ENCODE measurements around the gene ADAMTSL1.

Gene ADAMTSL1

DNA sequence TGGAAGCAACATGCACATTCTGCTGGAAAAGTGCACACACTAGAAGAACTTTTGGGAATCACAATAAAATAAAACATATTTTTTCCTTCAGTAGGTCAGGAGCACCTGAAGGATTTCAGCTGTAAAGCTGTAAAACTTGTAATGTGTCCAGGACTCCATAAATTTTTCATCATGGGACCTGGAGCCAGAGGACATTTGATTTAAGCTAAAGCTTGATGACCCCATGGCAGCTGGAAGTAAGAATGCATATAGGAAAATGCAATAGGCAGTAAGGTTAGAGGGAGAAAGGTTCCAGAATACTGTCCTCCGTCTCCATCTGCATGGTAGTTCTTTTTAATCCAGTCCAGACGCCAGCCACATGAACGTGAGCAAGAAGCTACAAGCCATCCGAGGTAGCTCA lies 166.0 kb downstream of the ADAMTSL1 start:
- DNase-seq (ENCODE audit: low read depth in 1 of 2, low spot score in 1 of 2): no peak

DNA sequence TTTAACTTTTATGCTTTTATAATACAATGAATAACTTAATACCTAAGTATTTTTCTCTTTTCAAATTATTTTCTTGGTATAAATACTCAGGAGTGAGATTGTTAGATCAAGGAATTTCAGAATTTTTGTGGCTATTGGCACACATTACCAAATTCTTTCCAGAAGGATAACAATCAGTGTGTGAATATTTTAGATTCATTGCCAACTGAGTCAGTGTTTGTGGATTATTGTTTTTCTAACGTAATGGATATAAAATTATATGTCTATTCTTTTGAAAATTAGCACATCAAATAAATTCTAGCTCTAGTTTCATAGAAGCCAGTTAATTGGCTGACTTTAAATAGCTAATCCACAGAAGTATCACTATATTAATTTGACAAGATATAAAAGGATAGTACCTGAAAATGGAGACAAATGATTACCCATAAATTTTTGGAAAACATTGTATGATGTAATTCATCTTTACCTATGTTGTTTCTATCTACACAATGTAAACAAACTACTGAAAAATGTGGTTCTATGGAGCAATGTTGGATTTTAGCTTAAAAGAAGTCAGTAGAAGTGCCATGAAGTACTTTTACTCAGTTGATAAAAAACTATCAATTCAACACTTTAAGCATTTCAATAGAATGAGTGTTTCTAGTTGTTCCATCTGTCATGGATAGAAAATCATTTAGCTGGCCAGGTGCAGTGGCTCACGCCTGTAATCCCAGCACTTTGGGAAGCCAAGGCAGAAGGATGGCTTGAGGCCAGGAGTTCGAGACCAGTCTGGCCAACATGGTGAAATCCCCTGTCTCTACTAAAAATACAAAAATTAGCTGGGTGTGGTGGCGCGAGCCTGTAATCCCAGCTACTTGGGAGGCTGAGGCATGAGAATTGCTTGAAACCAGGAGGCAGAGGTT lies 185.1 kb downstream of the ADAMTSL1 start:
- DNase-seq (ENCODE audit: low read depth in 1 of 2, low spot score in 1 of 2): no peak

DNA sequence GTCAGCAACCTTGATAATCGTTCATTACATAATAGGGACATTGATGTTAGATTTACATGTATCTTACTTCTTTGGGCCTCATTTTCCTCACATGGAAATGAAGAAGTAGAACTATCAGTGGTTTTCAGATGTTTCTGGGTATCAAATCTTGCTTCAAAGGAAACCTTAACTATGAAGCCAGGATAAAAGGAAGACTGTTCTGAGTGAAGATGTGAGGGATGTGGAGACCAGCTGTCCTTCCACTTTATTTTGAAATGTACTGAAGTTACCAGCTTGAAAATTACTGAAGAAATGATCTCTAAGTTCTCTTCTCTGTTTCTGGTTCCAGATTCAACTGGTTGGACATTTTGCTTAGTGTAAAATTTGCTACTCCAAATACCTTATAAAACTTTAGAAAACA lies 186.0 kb downstream of the ADAMTSL1 start:
- DNase-seq (ENCODE audit: low read depth in 1 of 2, low spot score in 1 of 2): no peak

DNA sequence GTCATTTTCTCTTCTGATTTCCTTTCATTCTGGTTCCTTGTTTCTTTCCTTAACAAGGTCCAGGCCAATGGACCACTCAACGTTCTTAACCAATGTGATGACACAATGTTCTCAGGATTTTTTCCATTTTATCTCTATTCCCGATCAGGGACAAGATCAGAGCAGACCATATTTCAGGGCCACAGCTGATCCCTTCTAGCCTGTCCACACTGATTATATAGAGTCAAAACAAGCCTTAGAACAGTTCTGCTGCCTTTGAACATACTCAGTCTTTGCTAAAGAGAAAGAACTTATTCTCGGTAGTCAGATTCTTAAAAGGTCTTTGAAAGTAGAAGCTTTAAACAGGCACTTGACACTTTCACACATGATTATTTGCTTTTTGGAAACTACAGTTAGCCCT lies 188.4 kb downstream of the ADAMTSL1 start:
- DNase-seq (ENCODE audit: low read depth in 1 of 2, low spot score in 1 of 2): no peak

DNA sequence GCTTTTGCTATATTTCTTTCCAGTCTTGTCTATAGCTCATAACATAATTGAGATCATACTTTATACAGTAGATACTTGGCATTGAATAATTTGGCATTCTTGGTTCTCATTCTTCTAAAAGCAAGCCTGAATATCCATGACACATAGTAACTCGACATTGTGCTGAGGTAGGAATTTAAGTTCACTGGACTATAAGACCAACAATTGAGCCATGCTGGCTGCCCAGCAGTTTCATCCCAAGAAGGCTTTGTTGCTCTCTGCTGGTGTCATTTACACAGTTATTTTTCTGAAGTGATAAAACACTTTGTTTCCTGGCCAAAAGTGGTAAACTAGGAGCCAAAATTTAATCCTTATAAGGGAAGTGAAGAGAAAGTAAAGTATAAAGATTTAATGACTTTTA lies 192.0 kb downstream of the ADAMTSL1 start:
- DNase-seq (ENCODE audit: low read depth in 1 of 2, low spot score in 1 of 2): no peak

DNA sequence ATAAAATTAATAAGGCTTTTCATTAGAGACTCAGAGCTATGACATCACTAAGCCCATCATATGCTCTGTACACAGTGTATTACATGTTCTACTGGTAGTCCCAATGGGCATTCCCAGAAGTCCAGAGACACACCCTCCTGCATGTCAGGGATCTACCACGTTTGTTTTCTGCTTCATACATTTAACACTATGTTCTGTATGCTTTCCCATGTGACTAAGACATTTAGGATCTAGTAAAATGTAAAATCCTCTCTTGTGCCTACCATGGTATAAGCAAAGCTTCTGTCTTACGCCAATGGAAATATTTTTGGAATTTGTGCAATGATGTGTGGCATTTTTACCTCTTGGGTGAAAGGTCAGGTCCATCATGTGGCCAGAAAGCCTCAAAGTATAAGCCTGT lies 192.4 kb downstream of the ADAMTSL1 start:
- DNase-seq (ENCODE audit: low read depth in 1 of 2, low spot score in 1 of 2): no peak

DNA sequence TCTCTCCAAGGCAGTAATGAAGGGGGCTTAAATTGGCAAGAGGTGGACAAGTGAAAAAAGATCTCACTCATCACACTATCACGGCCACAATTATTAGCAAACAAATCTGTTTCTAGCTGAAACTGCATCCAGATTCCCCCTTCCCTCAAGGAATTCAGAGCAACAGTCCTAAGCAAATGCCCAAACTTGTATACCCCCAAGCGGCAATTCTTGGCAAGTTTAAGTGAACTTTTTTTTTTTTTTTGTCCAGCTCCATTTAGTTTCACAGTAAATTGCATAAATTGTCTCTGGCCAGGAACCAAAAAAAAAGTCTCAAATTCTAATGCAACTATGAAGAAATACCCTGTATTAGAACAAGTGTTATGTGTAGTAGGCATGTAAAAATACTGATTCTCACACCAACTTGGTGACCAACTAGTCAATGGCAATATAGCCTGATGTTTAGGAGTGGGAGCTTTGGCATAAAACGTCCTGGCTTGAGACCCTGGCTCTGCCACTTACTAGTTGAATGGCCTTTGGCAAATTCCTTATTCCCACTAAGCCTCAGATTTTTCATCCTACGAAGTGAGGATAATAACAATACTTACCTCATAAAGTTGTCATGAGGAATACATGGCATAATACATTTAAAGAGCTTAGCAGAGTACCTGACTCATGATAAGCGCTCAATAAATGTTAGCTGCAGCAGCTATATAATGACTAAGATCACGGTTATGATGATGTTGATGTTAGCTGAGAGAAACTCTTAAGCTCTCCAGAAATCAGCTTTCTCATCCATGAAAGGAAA lies 193.2 kb downstream of the ADAMTSL1 start:
- no peak for DNase-seq (ENCODE audit: low read depth in 1 of 2, low spot score in 1 of 2)

DNA sequence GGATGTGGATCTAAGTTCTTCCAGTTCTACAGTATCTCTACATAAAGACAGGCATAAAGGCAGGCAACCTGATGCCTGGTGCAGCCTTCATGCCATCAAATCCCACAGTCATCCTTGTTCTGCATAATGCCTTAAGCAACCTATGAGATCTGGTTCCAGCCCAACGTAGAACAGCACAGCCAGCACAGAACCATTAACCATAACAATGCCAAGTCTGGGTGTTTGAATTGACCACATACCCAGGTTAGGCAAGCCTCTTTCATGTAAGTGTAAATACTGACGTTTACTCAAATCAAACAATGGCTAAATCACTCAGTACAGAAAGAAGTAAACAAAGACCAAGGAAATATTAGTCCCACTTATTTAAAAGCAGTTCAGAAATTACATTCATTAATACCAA lies 195.0 kb downstream of the ADAMTSL1 start:
- DNase-seq (ENCODE audit: low read depth in 1 of 2, low spot score in 1 of 2): no peak

DNA sequence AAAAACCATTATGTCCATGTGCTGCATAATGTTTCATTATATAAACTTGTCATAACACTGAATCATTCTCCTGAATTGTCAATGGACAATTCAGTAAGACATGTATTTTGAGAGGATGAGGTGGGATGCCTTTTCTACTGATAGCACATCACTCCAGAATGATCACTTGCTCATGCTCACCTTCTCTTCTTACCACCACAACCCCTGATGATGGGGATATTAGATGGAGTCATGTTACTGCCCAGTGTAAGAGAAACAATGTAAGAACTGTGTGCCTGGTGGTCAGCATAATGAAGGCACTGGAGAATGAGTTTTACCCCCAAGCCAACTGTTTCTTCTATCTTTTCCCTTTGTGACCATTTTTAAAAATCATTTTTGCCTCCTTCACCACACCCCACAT lies 198.8 kb downstream of the ADAMTSL1 start:
- DNase-seq (ENCODE audit: low read depth in 1 of 2, low spot score in 1 of 2): no peak

DNA sequence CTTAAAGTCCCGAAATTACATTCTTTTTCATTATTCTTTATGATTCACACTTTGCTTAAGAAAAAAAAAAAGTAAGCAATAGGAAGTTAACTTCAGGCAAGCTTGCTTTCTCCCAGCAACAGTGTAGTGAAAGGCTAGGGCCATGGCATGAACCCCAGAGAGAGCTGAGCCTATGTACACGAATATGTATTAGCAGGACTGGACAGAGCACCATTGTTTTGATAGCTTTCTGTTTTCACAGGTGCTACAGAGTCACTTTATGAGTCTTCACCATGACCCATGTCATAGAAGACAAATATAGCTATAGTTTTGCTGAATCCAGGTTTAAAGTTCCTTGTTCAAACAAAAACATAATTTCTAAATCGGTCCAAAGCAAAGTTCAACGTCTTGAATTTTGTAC lies 199.2 kb downstream of the ADAMTSL1 start:
- DNase-seq (ENCODE audit: low read depth in 1 of 2, low spot score in 1 of 2): no peak

DNA sequence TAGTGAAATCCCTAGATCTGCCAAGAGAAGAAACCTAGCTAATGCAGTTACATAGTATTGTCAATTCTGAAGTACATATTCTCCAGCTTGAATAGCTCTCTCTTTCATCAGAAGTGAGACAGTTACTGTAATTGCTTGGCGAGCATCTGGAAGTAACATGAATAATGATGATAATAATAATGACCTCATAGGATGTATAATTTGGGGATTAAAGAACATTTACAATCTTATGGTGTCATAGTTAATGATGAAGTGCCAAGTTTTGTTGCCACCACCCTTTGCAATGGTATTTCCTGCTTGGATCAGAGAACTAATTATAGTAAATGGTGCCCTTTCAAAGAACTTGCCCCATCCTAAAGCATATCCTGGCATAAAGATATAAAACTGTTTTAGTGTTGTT lies 201.4 kb downstream of the ADAMTSL1 start:
- no peak for DNase-seq (ENCODE audit: low read depth in 1 of 2, low spot score in 1 of 2)

DNA sequence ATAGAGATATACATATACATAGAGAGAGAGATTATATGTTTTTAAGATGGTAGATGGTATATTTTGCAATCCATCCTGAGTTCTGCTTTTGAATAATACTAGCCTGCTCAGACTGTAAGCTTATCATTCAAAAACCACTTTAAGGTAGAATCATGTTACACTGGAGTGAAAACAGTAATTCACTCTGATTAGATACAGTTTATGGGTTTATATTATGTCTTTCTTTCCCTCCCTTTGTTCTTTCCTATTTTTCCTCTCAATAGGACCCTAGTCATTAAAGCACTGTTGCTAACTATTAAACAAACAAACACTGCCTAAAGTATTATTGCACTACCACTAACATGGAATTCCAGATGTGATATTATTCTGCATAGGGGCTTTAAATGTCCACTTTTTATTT lies 202.0 kb downstream of the ADAMTSL1 start:
- no peak for DNase-seq (ENCODE audit: low read depth in 1 of 2, low spot score in 1 of 2)

DNA sequence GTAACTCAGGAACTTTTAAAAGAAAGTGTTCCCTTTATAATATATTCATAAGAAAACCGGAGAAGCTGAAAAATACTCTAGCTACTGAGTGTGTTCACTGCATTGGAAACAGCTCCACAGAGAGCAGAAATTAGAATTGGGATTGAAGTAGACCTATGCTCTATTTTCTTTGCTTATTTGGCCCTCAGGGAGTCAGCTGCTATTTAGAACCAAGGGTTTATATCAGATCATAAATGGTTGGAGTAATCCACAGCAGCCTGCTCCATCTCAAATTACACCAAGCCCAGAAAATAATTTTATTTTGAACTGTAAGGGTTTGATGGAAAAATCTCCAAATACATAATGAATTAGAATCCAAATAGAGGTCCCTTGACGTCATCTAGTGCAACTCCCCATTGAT lies 202.6 kb downstream of the ADAMTSL1 start:
- DNase-seq (ENCODE audit: low read depth in 1 of 2, low spot score in 1 of 2): no peak

DNA sequence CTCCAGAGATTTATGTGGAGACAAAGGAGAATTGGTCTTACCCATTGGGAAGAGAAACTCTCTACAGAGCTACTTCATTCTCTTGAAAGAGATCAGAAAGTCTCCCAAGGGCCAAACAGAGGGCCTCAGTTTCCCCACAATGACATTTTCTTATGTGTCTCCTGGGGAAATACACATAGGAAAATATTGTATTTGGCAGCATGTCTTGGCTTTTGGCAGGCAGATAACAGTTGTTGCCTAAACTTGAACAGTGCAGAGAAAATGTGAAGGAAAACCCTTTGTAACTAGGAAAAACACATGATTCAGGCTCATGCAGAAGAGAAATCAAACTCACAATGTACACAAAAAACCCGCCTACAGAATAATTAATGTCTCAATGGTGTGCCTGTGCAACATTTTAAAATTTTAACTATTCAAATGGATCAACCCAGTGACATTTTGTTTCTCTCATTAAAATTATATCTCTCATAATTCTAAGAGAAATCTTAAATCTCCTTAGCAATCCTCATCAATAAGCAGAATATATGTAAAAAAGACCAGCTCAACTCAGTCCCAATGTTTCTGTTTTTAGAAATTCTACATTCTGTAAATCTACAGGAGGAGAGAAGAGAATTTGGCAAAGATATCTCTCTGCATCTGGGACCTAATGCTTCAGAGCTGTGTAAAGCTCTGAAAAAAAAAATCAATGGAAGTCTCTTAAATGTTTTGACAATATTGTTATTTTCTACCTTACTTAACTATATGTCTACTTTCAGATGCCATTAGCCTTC lies 205.1 kb downstream of the ADAMTSL1 start:
- no peak for DNase-seq (ENCODE audit: low read depth in 1 of 2, low spot score in 1 of 2)

DNA sequence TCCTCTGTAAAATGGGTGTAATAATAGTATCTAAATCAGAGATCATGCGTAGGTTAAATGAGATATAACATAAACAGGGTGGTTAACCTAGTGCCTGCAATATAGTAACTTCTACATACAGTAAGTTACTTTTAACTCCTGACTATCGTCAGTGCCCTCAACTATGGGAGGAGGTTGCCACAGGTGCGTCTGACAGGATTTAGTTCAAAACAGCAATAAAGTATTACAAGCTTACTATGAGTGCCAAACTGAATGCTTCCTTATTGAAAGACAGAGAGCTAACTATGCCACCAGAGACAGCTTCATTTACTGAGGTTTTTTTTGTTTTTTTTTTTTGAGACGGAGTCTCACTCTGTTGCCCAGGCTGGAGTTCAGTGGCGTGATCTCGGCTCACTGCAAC lies 209.0 kb downstream of the ADAMTSL1 start:
- DNase-seq (ENCODE audit: low read depth in 1 of 2, low spot score in 1 of 2): no peak

DNA sequence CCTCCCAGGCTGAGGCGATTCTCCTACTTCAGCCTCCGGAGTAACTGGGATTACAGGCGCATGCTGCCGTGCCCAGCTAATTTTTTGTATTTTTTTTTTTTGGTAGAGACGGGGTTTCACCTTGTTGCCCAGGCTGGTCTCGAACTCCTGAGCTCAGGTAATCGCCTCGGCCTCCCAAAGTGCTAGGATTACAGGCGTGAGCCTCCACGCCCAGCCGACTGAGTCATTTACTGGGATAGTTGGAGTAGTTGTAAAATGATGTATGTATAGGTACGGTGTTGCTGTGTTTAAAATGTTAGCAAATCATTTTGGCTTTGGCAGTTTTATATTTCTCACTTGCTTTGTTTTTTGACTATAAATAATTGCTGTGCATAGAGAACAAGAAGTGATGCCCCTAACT lies 209.4 kb downstream of the ADAMTSL1 start:
- no peak for DNase-seq (ENCODE audit: low read depth in 1 of 2, low spot score in 1 of 2)

DNA sequence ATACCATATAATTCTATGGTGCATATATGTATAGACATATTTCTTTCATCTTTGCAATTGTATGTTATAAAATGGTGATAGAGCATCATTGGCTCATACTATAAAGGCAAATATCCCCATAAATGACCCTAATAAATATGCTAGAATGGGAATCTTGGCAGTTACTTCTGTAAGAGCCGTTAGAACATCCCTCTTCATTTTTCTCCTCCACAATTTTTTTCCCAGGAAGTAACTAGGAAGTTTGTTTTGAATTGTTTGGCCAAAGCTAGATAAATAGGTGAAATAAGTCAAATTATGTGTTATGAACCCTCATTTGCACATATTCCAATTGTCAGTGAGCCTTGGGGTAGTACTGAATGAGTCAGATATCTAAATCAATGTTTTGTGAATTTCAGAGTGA lies 209.9 kb downstream of the ADAMTSL1 start:
- no peak for DNase-seq (ENCODE audit: low read depth in 1 of 2, low spot score in 1 of 2)

DNA sequence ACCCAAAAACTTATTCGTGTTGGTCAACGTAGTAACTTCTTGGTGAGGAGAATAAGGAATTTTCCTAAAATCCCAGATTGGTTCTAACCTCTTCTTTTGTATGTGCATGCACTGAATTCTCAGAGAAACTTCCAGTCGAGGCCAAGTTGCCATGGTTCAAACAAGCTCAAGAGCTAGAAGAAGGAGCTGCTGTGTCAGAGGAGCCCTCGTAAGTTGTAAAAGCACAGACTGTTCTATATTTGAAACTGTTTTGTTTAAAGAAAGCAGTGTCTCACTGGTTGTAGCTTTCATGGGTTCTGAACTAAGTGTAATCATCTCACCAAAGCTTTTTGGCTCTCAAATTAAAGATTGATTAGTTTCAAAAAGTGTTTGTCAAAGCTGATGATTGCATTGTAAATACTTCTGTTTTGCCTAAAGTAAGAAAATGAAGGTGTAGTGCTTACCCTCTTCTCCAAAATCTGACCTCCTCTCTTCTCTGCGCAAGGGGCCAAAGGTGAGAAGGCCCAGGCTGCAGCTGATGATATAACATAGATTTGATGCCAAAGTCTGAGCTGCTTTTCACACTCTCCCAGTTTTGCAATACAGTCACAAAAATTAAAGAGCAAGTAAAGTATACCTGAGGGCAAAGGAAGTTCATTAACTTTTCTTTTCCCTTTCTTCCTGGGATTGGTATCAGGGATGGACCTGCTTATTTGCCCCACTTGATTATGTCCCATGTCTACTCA lies 210.8 kb downstream of the ADAMTSL1 start:
- no peak for DNase-seq (ENCODE audit: low read depth in 1 of 2, low spot score in 1 of 2)

DNA sequence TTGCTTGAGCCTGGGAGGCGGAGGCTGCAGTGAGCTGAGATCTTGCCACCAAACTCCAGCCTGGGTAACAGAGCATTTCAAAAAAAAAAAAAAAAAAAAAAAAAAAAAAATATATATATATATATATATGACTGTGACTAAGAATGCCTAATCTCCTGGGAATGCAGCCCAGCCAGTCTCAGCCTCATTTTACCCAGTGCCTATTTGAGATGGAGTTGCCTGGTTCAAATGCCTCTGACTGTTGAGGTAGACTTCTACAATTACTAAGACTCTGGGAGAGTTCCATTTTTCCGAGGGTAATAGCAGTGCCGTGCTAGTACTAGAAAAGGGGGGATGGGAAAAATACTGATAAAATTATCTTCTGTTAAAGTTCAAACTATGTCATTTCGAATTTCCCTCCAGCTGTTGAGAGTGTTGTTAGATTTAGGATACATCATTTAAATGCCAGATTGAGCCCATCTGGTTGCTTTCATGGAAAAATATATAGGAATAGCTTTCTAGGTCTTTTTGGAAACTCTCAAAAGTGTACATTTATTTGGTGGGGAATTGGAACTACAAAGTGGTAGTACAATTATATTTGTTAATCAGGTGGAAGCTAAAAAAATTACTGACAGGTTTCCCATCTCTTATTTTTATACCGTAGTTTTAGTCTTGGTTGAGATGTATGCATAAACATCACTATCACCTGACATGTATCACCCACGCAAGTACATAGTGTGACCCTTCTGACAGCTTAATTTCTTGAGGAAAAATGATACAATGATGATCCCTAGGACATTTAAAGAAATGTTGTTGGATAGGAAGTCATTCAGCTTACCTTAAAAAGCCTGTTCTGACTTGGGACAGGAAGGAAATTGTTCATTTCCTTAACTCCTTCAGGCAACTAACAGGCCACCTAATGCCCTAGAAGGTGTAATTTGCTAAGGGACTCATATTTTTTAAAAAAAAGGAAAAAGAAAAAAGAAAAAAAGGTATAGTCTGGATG lies 214.9 kb downstream of the ADAMTSL1 start:
- DNase-seq (ENCODE audit: low read depth in 1 of 2, low spot score in 1 of 2): no peak

DNA sequence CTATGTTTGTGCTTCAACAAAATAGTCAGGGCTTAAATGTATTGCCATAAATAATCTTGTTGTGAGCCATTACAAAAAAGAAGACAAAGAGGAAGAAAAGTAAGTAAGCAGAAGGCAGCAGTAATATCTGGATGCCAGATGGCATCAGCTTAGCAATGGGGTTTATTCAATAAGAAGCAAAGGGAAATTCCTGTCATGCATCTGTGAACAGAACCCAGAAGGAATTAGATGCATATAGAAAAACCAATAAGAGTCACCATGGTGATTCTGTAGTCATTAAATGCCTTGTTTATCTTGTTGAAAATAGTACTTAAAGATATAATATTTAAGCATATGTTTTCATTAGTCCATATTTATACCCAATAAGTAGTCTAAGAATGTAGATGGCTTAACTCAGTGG lies 216.0 kb downstream of the ADAMTSL1 start:
- DNase-seq (ENCODE audit: low read depth in 1 of 2, low spot score in 1 of 2): no peak
